Endothelial cell of umbilical vein (primary cell): Measurements from ENCODE around the gene TRPM3. TPM values are rescaled to one million over a fixed set of nuclear protein-coding genes. Genes with fewer than 3 reads are reported as not detected.

Experiments
- BruUV-seq: library from RNA; stranded (reverse); fragments of 400-500 nt; replicated peaks from 2 replicates; lab custom pipeline; 2021; lab: Mats Ljungman, UMichigan
- CTCF ChIA-PET: fragments of 300-600, 350-600 bp; sonication (Branson Sonifier 250); formaldehyde crosslinking; loops from one replicate; lab custom pipeline; 2021; ENCODE audit warnings: antibody characterized with exemption, inconsistent platforms; lab: Charles Lee
- POLR2A ChIA-PET: fragments of 300-600, 350-600 bp; sonication (Branson Sonifier 250); formaldehyde crosslinking; loops from one replicate; lab custom pipeline; 2021; ENCODE audit warnings: antibody characterized with exemption, inconsistent platforms; lab: Charles Lee
- DNase-seq: peaks from one replicate; pipeline ENCODE4 v3.0.0-alpha.2; 2011; ENCODE audit warnings: low read depth, low spot score
- FAIRE-seq: peaks from 2 replicates; lab custom pipeline; 2011; peaks lifted over from hg19 to GRCh38; lab: Jason Lieb, UNC
- H2AFZ ChIP-seq: 2 replicates; pipeline ENCODE4 v1.6.0; 2012; ENCODE audit warnings: low read depth, low read length, control low read depth, inconsistent platforms
- H3K27ac ChIP-seq: 2 replicates; pipeline ENCODE4 v1.5.1; 2011; ENCODE audit warnings: low read depth, mild to moderate bottlenecking, control low read depth, low read length, moderate library complexity; ENCODE audit not compliant: insufficient read depth
- H3K27me3 ChIP-seq, 2 experiments: 2 replicates each; pipeline versions ENCODE4 v1.6.0 to v1.6.1; 2011; ENCODE audit warnings: low read length in 2 of 2, mixed read lengths in 1 of 2; ENCODE audit not compliant: control insufficient read depth in 2 of 2, insufficient read depth in 2 of 2
- H3K36me3 ChIP-seq, 2 experiments: 2 replicates in 1 of 2; 3 replicates in 1 of 2; pipeline ENCODE4 v1.5.1; 2011; ENCODE audit warnings: low read length in 2 of 2, mild to moderate bottlenecking in 1 of 2, moderate library complexity in 1 of 2; ENCODE audit not compliant: control insufficient read depth in 2 of 2, insufficient read depth in 2 of 2; ENCODE audit errors: extremely low read depth in 1 of 2
- H3K4me1 ChIP-seq: 3 replicates; pipeline ENCODE4 v1.5.1; 2011; ENCODE audit warnings: mild to moderate bottlenecking, low read length; ENCODE audit not compliant: control insufficient read depth, insufficient read depth; ENCODE audit errors: extremely low read depth
- H3K4me2 ChIP-seq: 2 replicates; pipeline ENCODE4 v1.6.1; 2011; ENCODE audit warnings: low read length, control low read depth, mixed read lengths; ENCODE audit not compliant: insufficient read depth
- H3K4me3 ChIP-seq, 3 experiments: fragments of 200-600 bp in 1 of 3; sonication (generic), shearing (Covaris generic) in 1 of 3; replicated peaks in 1 of 3; 2 replicates each; pipeline ENCODE4 v1.5.1; 2011 to 2016; ENCODE audit warnings: control low read depth in 3 of 3, low read length in 3 of 3, mild to moderate bottlenecking in 2 of 3, inconsistent platforms in 1 of 3, low read depth in 1 of 3, moderate library complexity in 1 of 3; ENCODE audit not compliant: insufficient read depth in 1 of 3
- H3K79me2 ChIP-seq: 2 replicates; pipeline ENCODE4 v1.6.0; 2012; ENCODE audit warnings: low read length, inconsistent platforms; ENCODE audit not compliant: control insufficient read depth, insufficient read depth
- H3K9ac ChIP-seq: replicated peaks from 2 replicates; pipeline ENCODE3; 2011; ENCODE audit warnings: low read length, control low read depth; ENCODE audit not compliant: insufficient read depth; ENCODE audit errors: extremely low read depth
- H3K9me1 ChIP-seq: replicated peaks from 3 replicates; pipeline ENCODE4 v1.6.0; 2011; ENCODE audit warnings: mild to moderate bottlenecking, low read length; ENCODE audit not compliant: control insufficient read depth, insufficient read depth; ENCODE audit errors: extremely low read depth
- H3K9me3 ChIP-seq: replicated peaks from 2 replicates; pipeline ENCODE4 v1.5.1; 2012; ENCODE audit warnings: low read length, inconsistent platforms; ENCODE audit not compliant: control insufficient read depth, insufficient read depth
- H4K20me1 ChIP-seq: replicated peaks from 2 replicates; pipeline ENCODE3; 2011; ENCODE audit warnings: mild to moderate bottlenecking, low read length; ENCODE audit not compliant: control insufficient read depth, insufficient read depth; ENCODE audit errors: extremely low read depth
- CTCF ChIP-seq, 2 donors: IDR thresholded peaks; 1 replicate in 1 of 2; 2 replicates in 1 of 2; pipeline ENCODE4 v1.5.1; 2011; ENCODE audit warnings: low read length in 2 of 2, mild to moderate bottlenecking in 2 of 2, moderate library complexity in 2 of 2, control low read depth in 1 of 2, inconsistent platforms in 1 of 2, low read depth in 1 of 2; ENCODE audit not compliant: insufficient read depth in 1 of 2; ENCODE audit errors: extremely low read depth in 1 of 2
- EZH2 ChIP-seq: IDR thresholded peaks from 2 replicates; pipeline ENCODE4 v1.6.1; 2012; ENCODE audit warnings: borderline replicate concordance, low read depth, mild to moderate bottlenecking, moderate library complexity, low read length, inconsistent platforms; ENCODE audit not compliant: severe bottlenecking
- FOS ChIP-seq: IDR thresholded peaks from 2 replicates; pipeline ENCODE4 v1.6.1; 2011; ENCODE audit warnings: mild to moderate bottlenecking, low read length, moderate library complexity, borderline replicate concordance; ENCODE audit not compliant: insufficient read depth
- GATA2 ChIP-seq: IDR thresholded peaks from 2 replicates; pipeline ENCODE4 v1.7.0; 2011; ENCODE audit warnings: low read depth, mild to moderate bottlenecking, moderate library complexity, mixed read lengths, low read length; ENCODE audit not compliant: insufficient read length, insufficient read depth
- JUN ChIP-seq: IDR thresholded peaks from 2 replicates; pipeline ENCODE4 v1.6.1; 2011; ENCODE audit warnings: borderline replicate concordance, low read depth; ENCODE audit not compliant: insufficient read length, insufficient read depth
- MAX ChIP-seq: IDR thresholded peaks from 2 replicates; pipeline ENCODE4 v1.6.1; 2011; ENCODE audit not compliant: insufficient read depth, insufficient read length
- MYC ChIP-seq: IDR thresholded peaks from one replicate; pipeline ENCODE4 v1.6.1; 2011; ENCODE audit warnings: mild to moderate bottlenecking, low read depth, low read length
- POLR2A ChIP-seq: IDR thresholded peaks from 2 replicates; pipeline ENCODE4 v1.6.1; 2012; ENCODE audit warnings: low read depth, mild to moderate bottlenecking, control low read depth, low read length
- POLR2AphosphoS5 ChIP-seq: IDR thresholded peaks from 2 replicates; pipeline ENCODE4 v1.6.1; 2012; ENCODE audit warnings: low read depth, mild to moderate bottlenecking, control low read depth, low read length, moderate library complexity; ENCODE audit not compliant: insufficient read depth
- dilution Hi-C: fragments of 300-500 bp; cut with MboI; formaldehyde crosslinking; loops from one replicate; pipeline ENCODE4 v1.15.0; 2019; ENCODE audit warnings: low sequenced_read_pairs; ENCODE audit not compliant: extremely low pct_ligation_motif_present
- intact Hi-C: fragments of 100-400 bp; cut with micrococcal nuclease; formaldehyde crosslinking; loops from one replicate; pipeline ENCODE4 v1.10.0; 2022
- polyA plus RNA-seq, 4 experiments: library from polyadenylated mRNA; depleted of rRNA in 3 of 4; stranded (reverse) in 3 of 4; unstranded in 1 of 4; fragments of >200 nt; gene quantifications; 2 replicates each; pipeline versions ENCODE4 v1.2.1 to v1.2.3, GENCODE V29; 2011 to 2012; ENCODE audit warnings: missing spikeins in 1 of 4
- total RNA-seq: library from RNA; stranded (reverse); gene quantifications from 2 replicates; pipeline ENCODE4 v1.2.3, GENCODE V29; 2021

TRPM3 gene
- total and polyA plus RNA-seq, 2 donors (not counting 3 experiments of a cell fraction or from before 2014, with no cell fraction given) = 0.17 to 0.33 TPM

- BruUV-seq = no TSS peak
- H3K9me1 ChIP-seq = no peaks in the 10 kb centered on the region
- peaks cover 17% of the 10 kb centered on the region for H3K4me1 ChIP-seq
- no peaks in the 10 kb centered on the region for H3K27me3 ChIP-seq
- H3K9ac ChIP-seq = no peak overlapping the region
- dilution Hi-C loops = no loop called here
- no peak overlapping the region for H3K4me2 ChIP-seq
- FAIRE-seq (no peak), DNase-seq (no peak)
- ChIA-PET CTCF (no interaction called here), POLR2A (no interaction called here)
- H3K36me3 ChIP-seq = no peaks in the 10 kb centered on the region
- no peaks in the 10 kb centered on the region for H3K9me3 ChIP-seq
- H2AFZ ChIP-seq = no peak overlapping the region
- no peak overlapping the region for H3K4me3 ChIP-seq
- TF ChIP-seq EZH2 (no peak), GATA2 (no peak), POLR2AphosphoS5 (no peak), MYC (no peak), MAX (no peak), FOS (no peak)
- intact Hi-C loops = no loop called here
- no peaks in the 10 kb centered on the region for H3K79me2 ChIP-seq
- H3K27ac ChIP-seq = no peak overlapping the region
- H4K20me1 ChIP-seq = no peaks in the 10 kb centered on the region
Measured at GRCh38 chr9:70597886-70598285, 523.5 kb downstream of the TRPM3 start.

- Histone ChIP-seq H2AFZ (no peak overlapping the region), H3K27ac (no peak overlapping the region), H3K9me1 (no peaks in the 10 kb centered on the region), H3K4me2 (no peak overlapping the region), H3K79me2 (no peaks in the 10 kb centered on the region), H3K4me3 (no peak overlapping the region), H3K4me1 (peaks cover 1% of the 10 kb centered on the region), H3K36me3 (no peaks in the 10 kb centered on the region), H3K27me3 (no peaks in the 10 kb centered on the region), H3K9ac (no peak overlapping the region), H3K9me3 (no peaks in the 10 kb centered on the region), H4K20me1 (no peaks in the 10 kb centered on the region)
- intact Hi-C loops (no loop called here), dilution Hi-C loops (no loop called here)
- no TSS peak for BruUV-seq
- FAIRE-seq = no peak
- ChIA-PET CTCF (no interaction called here), POLR2A (no interaction called here)
- no peak for DNase-seq
- TF ChIP-seq GATA2 = no peak
- no peak for TF ChIP-seq POLR2A
- no peak for TF ChIP-seq POLR2AphosphoS5
- TF ChIP-seq MAX = no peak
- TF ChIP-seq MYC = no peak
- TF ChIP-seq JUN = no peak
- TF ChIP-seq FOS = no peak
- TF ChIP-seq CTCF (IDR thresholded peaks at IDR 0.05; ENCODE audit: extremely low read depth in 1 of 2, insufficient read depth in 1 of 2, low read depth in 1 of 2, low read length in 2 of 2) = no peak
- no peak for TF ChIP-seq EZH2
Measured at GRCh38 chr9:70595211-70595610, 526.2 kb downstream of the TRPM3 start.
